Measurements from ENCODE around the gene FGF11. TPM values are rescaled to one million over a fixed set of nuclear protein-coding genes. Genes with fewer than 3 reads are reported as not detected.

The FGF11 gene
- total RNA-seq, 4 donors from 2014 or later: 0.13 to 1.0 (median 0.42) TPM; not detected in 1

DNA sequence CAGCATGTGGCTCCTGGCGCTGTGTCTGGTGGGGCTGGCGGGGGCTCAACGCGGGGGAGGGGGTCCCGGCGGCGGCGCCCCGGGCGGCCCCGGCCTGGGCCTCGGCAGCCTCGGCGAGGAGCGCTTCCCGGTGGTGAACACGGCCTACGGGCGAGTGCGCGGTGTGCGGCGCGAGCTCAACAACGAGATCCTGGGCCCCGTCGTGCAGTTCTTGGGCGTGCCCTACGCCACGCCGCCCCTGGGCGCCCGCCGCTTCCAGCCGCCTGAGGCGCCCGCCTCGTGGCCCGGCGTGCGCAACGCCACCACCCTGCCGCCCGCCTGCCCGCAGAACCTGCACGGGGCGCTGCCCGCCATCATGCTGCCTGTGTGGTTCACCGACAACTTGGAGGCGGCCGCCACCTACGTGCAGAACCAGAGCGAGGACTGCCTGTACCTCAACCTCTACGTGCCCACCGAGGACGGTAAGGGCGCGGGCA lies 31.0 kb upstream of the FGF11 start:
- Histone ChIP-seq H3K4me1 (peaks cover 0 to 36% (median 13%) of the 10 kb centered on the region in 3 donors), H3K9me3 (no peaks in the 10 kb centered on the region), H3K36me3 (peaks cover 0 to 31% of the 10 kb centered on the region in 2 donors), H3K27me3 (no peaks in the 10 kb centered on the region), H3K27ac (no peak overlapping the region), H3K4me3 (no peak overlapping the region)
- TF ChIP-seq EP300 (IDR thresholded peaks at IDR 0.05) (no peak), POLR2A (IDR thresholded peaks at IDR 0.05) (no peak), POLR2AphosphoS5 (IDR thresholded peaks at IDR 0.05) (no peak)
- TF ChIP-seq, protein P1, sequence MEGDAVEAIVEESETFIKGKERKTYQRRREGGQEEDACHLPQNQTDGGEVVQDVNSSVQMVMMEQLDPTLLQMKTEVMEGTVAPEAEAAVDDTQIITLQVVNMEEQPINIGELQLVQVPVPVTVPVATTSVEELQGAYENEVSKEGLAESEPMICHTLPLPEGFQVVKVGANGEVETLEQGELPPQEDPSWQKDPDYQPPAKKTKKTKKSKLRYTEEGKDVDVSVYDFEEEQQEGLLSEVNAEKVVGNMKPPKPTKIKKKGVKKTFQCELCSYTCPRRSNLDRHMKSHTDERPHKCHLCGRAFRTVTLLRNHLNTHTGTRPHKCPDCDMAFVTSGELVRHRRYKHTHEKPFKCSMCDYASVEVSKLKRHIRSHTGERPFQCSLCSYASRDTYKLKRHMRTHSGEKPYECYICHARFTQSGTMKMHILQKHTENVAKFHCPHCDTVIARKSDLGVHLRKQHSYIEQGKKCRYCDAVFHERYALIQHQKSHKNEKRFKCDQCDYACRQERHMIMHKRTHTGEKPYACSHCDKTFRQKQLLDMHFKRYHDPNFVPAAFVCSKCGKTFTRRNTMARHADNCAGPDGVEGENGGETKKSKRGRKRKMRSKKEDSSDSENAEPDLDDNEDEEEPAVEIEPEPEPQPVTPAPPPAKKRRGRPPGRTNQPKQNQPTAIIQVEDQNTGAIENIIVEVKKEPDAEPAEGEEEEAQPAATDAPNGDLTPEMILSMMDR (IDR thresholded peaks at IDR 0.05): no peak
- WGBS, 2 donors (ENCODE audit: low coverage in 1 of 2): 69% methylated on average over 7 of the region's 58 CpGs; no CpG with 5 or more reads in 1 of the 2 donors
- ATAC-seq: no peak

DNA sequence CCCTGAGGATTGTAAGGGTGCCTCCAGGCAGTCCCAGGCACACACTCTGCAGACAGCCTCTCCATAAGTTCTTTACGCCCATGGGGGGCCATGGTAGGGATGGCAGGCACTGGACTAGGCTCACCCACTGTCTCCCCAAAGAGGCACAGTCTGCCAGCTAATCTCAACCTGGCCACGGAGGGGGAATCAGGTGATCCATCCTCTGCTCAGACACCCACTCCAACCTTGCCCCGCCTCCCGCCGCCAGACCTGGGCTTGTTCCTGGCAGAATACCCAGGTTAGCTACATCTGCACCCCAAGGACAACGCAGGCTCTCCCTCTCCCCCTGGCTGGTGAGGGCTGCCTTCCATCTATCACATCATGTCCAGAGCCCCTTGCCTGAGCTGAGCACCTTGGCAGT lies 30.4 kb upstream of the FGF11 start:
- Histone ChIP-seq H3K27me3 (no peaks in the 10 kb centered on the region), H3K27ac (no peak overlapping the region), H3K9me3 (no peaks in the 10 kb centered on the region), H3K4me3 (no peak overlapping the region), H3K4me1 (peaks cover 0 to 33% (median 13%) of the 10 kb centered on the region in 3 donors), H3K36me3 (peaks cover 0 to 31% of the 10 kb centered on the region in 2 donors)
- no peak for ATAC-seq
- WGBS, 2 donors (ENCODE audit: low coverage in 1 of 2): 20 to 93% methylated on average over 1 to 3 of the region's 6 CpGs
- no peak for TF ChIP-seq POLR2AphosphoS5 (IDR thresholded peaks at IDR 0.05)
- no peak for TF ChIP-seq POLR2A (IDR thresholded peaks at IDR 0.05)
- no peak for TF ChIP-seq EP300 (IDR thresholded peaks at IDR 0.05)
- TF ChIP-seq, protein P1 (IDR thresholded peaks at IDR 0.05): no peak

DNA sequence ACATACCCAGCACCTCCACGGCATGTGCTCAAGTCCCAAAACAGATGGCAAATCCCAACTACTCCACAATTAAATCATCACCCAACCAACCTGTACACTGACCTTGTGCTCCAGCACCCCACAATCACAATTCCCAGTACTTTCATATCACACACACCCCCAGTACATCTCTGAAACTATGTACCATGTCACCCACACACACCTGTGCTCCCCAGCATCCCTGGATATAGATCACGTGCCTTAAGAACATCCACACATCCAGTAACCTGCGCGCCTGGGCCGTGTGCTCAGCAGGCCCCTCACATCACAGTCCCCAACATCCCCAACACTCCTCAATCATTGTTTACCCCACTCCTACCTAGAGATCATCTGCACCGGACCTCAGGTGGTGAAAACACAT lies 29.6 kb upstream of the FGF11 start:
- Histone ChIP-seq H3K36me3 (peaks cover 0 to 36% of the 10 kb centered on the region in 2 donors), H3K27me3 (no peaks in the 10 kb centered on the region), H3K4me1 (peaks cover 0 to 33% (median 13%) of the 10 kb centered on the region in 3 donors), H3K9me3 (no peaks in the 10 kb centered on the region), H3K4me3 (no peak overlapping the region), H3K27ac (no peak overlapping the region)
- WGBS, 2 donors (ENCODE audit: low coverage in 1 of 2): 85 to 93% methylated on average over 4 to 6 of the region's 6 CpGs
- TF ChIP-seq, protein P1 (IDR thresholded peaks at IDR 0.05): no peak
- TF ChIP-seq POLR2A (IDR thresholded peaks at IDR 0.05) (no peak), EP300 (IDR thresholded peaks at IDR 0.05) (no peak), POLR2AphosphoS5 (IDR thresholded peaks at IDR 0.05) (no peak)
- no peak for ATAC-seq

DNA sequence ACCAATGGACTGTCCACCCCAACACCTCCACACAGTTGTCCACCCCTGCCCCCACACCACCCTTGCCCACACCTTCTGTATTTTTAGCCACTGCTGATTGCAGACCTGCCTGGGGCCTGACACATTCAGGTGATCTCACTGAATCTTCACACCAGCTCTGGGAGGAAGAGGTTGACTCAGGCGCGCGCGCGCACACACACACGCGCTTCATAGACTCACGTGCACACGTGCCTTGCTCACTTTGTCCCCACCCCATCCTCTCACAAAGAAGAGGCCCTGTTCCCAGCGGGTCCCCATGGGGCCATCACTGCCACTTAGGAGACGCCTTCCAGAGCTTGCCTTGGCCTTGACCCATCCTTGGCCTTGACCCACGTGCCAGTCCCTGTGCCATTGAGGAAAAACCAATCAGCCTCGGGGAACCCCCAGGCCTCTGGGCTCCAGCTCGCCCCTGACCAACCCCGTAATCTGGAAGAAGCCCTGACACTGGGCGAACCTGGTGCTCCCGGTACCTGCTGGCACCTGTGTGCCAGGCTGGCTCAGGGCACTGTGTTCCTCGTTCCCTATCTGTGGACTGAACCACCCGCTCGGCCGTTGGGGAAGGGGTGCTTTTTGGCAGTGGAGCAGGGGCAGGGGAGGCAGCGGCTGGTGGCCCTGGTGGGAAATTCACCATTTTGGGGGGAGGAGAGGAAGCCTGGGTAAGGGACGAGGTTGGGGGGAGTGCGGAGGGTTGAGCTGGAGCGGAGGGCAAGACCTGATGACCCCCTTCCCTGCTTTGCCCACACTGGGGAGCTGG lies 28.5 kb upstream of the FGF11 start:
- ATAC-seq: no peak
- no peak overlapping the region for H3K27ac ChIP-seq
- H3K9me3 ChIP-seq: no peaks in the 10 kb centered on the region
- no peak overlapping the region for H3K4me3 ChIP-seq
- 84% methylated on average over 9 of the region's 25 CpGs; no CpG with 5 or more reads in 1 of the 2 donors for WGBS, 2 donors (ENCODE audit: low coverage in 1 of 2)
- H3K4me1 ChIP-seq: peaks cover 0 to 23% (median 8%) of the 10 kb centered on the region in 3 donors
- TF ChIP-seq, protein P1 (IDR thresholded peaks at IDR 0.05): no peak
- TF ChIP-seq POLR2AphosphoS5 (IDR thresholded peaks at IDR 0.05) (no peak), POLR2A (IDR thresholded peaks at IDR 0.05) (no peak), EP300 (IDR thresholded peaks at IDR 0.05) (no peak)
- H3K36me3 ChIP-seq: peaks cover 0 to 47% of the 10 kb centered on the region in 2 donors
- H3K27me3 ChIP-seq: no peaks in the 10 kb centered on the region

DNA sequence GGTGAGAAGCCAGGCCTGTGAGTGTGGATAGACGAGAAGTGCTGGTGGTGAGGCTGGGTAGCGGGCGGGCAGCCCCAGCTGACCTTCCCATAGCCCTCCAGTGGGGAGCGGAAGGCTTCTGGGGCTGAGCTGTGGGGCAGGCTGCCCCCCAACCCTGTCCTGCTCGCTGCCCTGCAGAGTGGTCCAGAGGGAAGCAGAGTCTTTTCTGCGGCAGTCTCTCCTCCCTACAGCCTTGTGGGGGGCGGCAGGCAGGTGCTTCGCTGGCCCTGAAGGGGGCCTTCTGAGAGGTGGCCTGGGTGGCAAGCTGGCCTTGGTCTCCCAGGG lies 27.9 kb upstream of the FGF11 start:
- no peak overlapping the region for H3K27ac ChIP-seq
- peaks cover 0 to 17% (median 2%) of the 10 kb centered on the region in 3 donors for H3K4me1 ChIP-seq
- H3K9me3 ChIP-seq: no peaks in the 10 kb centered on the region
- peaks cover 0 to 53% of the 10 kb centered on the region in 2 donors for H3K36me3 ChIP-seq
- no peak for TF ChIP-seq EP300 (IDR thresholded peaks at IDR 0.05)
- no peak for TF ChIP-seq POLR2A (IDR thresholded peaks at IDR 0.05)
- no peak for TF ChIP-seq POLR2AphosphoS5 (IDR thresholded peaks at IDR 0.05)
- TF ChIP-seq, protein P1 (IDR thresholded peaks at IDR 0.05): no peak
- WGBS, 2 donors (ENCODE audit: low coverage in 1 of 2): 83% methylated on average over 3 of the region's 8 CpGs; no CpG with 5 or more reads in 1 of the 2 donors
- H3K4me3 ChIP-seq: no peak overlapping the region
- ATAC-seq: no peak
- no peaks in the 10 kb centered on the region for H3K27me3 ChIP-seq
